Measurements from ENCODE around the gene TMEM86B.

DNA sequence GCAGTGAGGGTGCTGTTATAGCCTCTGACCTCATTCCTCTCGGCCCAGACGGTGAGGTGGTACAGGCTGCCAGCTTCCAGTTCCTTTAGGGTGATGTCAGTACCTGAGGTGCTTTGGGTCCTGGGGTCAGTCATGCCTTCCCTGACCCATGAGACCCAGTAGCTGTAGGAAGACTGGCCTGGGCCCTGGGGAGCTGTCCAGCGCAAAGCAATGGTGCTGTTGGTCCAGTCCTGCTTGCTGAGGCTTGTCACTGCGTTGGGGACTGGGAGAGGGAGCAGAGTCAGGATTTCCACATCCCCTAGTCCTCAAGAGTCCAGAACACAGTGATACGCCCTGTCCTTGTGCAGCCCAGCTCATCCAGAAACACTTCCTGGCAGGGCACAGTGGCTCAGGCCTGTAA, 29.9 kb downstream of the TMEM86B start:
- TF ChIP-seq CTCF (conservative IDR thresholded peaks at IDR 0.05; ENCODE audit: low read depth, low read length) (no peak), EZH2 (IDR thresholded peaks at IDR 0.05; ENCODE audit: borderline replicate concordance, low read depth, low read length, poor library complexity, severe bottlenecking) (no peak)

Data from A673 (cell line).